Omental fat pad (tissue), 4 donors: ENCODE data around the gene CHRNA7. TPM values are rescaled to one million over a fixed set of nuclear protein-coding genes. Genes with fewer than 3 reads are reported as not detected.
"Not testable (repeated sequence)": the region's sequence is repeated elsewhere in the genome, so short reads cannot be mapped to it uniquely, and the experiment has no call there.

Source experiments
- ATAC-seq: fragments of 150-250 bp; one replicate; pipeline ENCODE4 v1.9.1; 2016; ENCODE audit warnings: mild to moderate bottlenecking, moderate library complexity; ENCODE audit not compliant: low FRiP score
- DNase-seq: peaks from one replicate; pipeline ENCODE4 v3.0.0-alpha.2; 2019; ENCODE audit warnings: low spot score
- CTCF ChIP-seq, 3 donors: fragments of 450-650 bp; IDR thresholded peaks; one replicate each; pipeline ENCODE4 v1.5.1; 2016 to 2017; ENCODE audit warnings: antibody characterized with exemption in 3 of 3, mild to moderate bottlenecking in 3 of 3, moderate library complexity in 2 of 3
- total RNA-seq, 4 donors: library from RNA; depleted of rRNA; stranded (reverse); fragments of >200 nt; gene quantifications; one replicate each; pipeline ENCODE4 v1.1.0, GENCODE V29; 2016

Gene CHRNA7
- total RNA-seq, 4 donors from 2014 or later, result 0.36 to 1.3 (median 0.75) TPM

- TF ChIP-seq CTCF (IDR thresholded peaks at IDR 0.05), result no peak
- DNase-seq (no peak), ATAC-seq (no peak)
Measured at GRCh38 chr15:32148833-32149555, 118.7 kb downstream of the CHRNA7 start.

- no peak for TF ChIP-seq CTCF (IDR thresholded peaks at IDR 0.05)
- ATAC-seq, result no peak
- no peak for DNase-seq
Measured at GRCh38 chr15:32152574-32152973, 122.3 kb downstream of the CHRNA7 start.

- not testable (repeated sequence) for ATAC-seq, DNase-seq
Measured at GRCh38 chr15:32153868-32154623, 123.7 kb downstream of the CHRNA7 start.

- DNase-seq, ATAC-seq: not testable (repeated sequence)
Measured at GRCh38 chr15:32162143-32162542, 131.8 kb downstream of the CHRNA7 start.

GRCh38 chr15:32164065-32164464 lies 133.8 kb downstream of the CHRNA7 start:
- not testable (repeated sequence) for DNase-seq, ATAC-seq

- not testable (repeated sequence) for ATAC-seq, DNase-seq
Measured at GRCh38 chr15:32164747-32165146, 134.4 kb downstream of the CHRNA7 start.

- not testable (repeated sequence) for DNase-seq, ATAC-seq
Measured at GRCh38 chr15:32165775-32166174, 135.5 kb downstream of the CHRNA7 start.

GRCh38 chr15:32166270-32166669 lies 136.0 kb downstream of the CHRNA7 start:
- not testable (repeated sequence) for ATAC-seq, DNase-seq

GRCh38 chr15:32167913-32168312 lies 137.6 kb downstream of the CHRNA7 start:
- not testable (repeated sequence) for DNase-seq, ATAC-seq

GRCh38 chr15:32180579-32180978 lies 150.3 kb downstream of the CHRNA7 start:
- not testable (repeated sequence) for ATAC-seq

GRCh38 chr15:32193780-32194179 lies 163.5 kb downstream of the CHRNA7 start:
- ATAC-seq, DNase-seq: not testable (repeated sequence)

More at GRCh38 chr15:32180579-32180978, 150.3 kb downstream of the CHRNA7 start:
- DNase-seq, result not testable (repeated sequence)

- DNase-seq, ATAC-seq: not testable (repeated sequence)
Measured at GRCh38 chr15:32196206-32196605, 165.9 kb downstream of the CHRNA7 start.

- DNase-seq, ATAC-seq: not testable (repeated sequence)
Measured at GRCh38 chr15:32198938-32199337, 168.6 kb downstream of the CHRNA7 start.

- ATAC-seq, result not testable (repeated sequence)
Measured at GRCh38 chr15:32209081-32209480, 178.8 kb downstream of the CHRNA7 start.

More at GRCh38 chr15:32209081-32209480, 178.8 kb downstream of the CHRNA7 start:
- DNase-seq, result not testable (repeated sequence)
